Middle frontal gyrus (tissue), 1 donor: ENCODE results near the gene JMJD1C.

Experiments
- DNase-seq: peaks from one replicate; pipeline ENCODE4 v3.0.0-alpha.2; 2015; ENCODE audit warnings: low spot score; ENCODE audit errors: extremely low spot score

The JMJD1C gene

GRCh38 chr10:63438506-63439498 is 27.0 kb downstream of the JMJD1C start:
- no peak for DNase-seq

- no peak for DNase-seq
Observed at GRCh38 chr10:63437116-63437949, 28.4 kb downstream of the JMJD1C start.

GRCh38 chr10:63436225-63436624 is 29.6 kb downstream of the JMJD1C start:
- no peak for DNase-seq

GRCh38 chr10:63434866-63435854 is 30.6 kb downstream of the JMJD1C start:
- no peak for DNase-seq

- no peak for DNase-seq
Observed at GRCh38 chr10:63431962-63432797, 33.6 kb downstream of the JMJD1C start.

- no peak for DNase-seq
Observed at GRCh38 chr10:63430999-63431356, 34.8 kb downstream of the JMJD1C start.

- DNase-seq, result no peak
Observed at GRCh38 chr10:63430091-63430998, 35.4 kb downstream of the JMJD1C start.

- DNase-seq, result no peak
Observed at GRCh38 chr10:63429281-63429680, 36.5 kb downstream of the JMJD1C start.

- no peak for DNase-seq
Observed at GRCh38 chr10:63427013-63427412, 38.8 kb downstream of the JMJD1C start.

GRCh38 chr10:63425512-63425911 is 40.3 kb downstream of the JMJD1C start:
- DNase-seq, result no peak

GRCh38 chr10:63424576-63424975 is 41.2 kb downstream of the JMJD1C start:
- DNase-seq, result no peak

- no peak for DNase-seq
Observed at GRCh38 chr10:63423494-63423893, 42.3 kb downstream of the JMJD1C start.

GRCh38 chr10:63421591-63421990 is 44.2 kb downstream of the JMJD1C start:
- no peak for DNase-seq

- DNase-seq, result no peak
Observed at GRCh38 chr10:63416376-63416775, 49.4 kb downstream of the JMJD1C start.

- DNase-seq, result no peak
Observed at GRCh38 chr10:63415640-63416244, 50.0 kb downstream of the JMJD1C start.

- DNase-seq, result no peak
Observed at GRCh38 chr10:63414481-63415260, 51.1 kb downstream of the JMJD1C start.

GRCh38 chr10:63413429-63413828 is 52.3 kb downstream of the JMJD1C start:
- no peak for DNase-seq

- no peak for DNase-seq
Observed at GRCh38 chr10:63412304-63412703, 53.5 kb downstream of the JMJD1C start.
